HT-29 (cell line): ENCODE data around the gene CMSS1. TPM values are rescaled to one million over a fixed set of nuclear protein-coding genes. Genes with fewer than 3 reads are reported as not detected.

Source experiments
- DNase-seq: peaks from one replicate; pipeline ENCODE4 v3.0.0-alpha.2; 2015; ENCODE audit warnings: low spot score
- total RNA-seq: library from RNA; depleted of rRNA; stranded (reverse); fragments of >200 nt; shearing (Covaris generic); gene quantifications from 2 replicates; pipeline ENCODE4 v1.2.3, GENCODE V29; 2014

Gene CMSS1
- total RNA-seq, 1 experiment from 2014 or later, result 18.3 TPM

- no peak for DNase-seq
Measured at GRCh38 chr3:100173961-100174360, 356.3 kb downstream of the CMSS1 start.

GRCh38 chr3:100175637-100176280 is 358.1 kb downstream of the CMSS1 start:
- DNase-seq, result no peak

- no peak for DNase-seq
Measured at GRCh38 chr3:100179692-100180349, 362.2 kb downstream of the CMSS1 start.

GRCh38 chr3:100183608-100184125 is 366.0 kb downstream of the CMSS1 start:
- no peak for DNase-seq

GRCh38 chr3:100184948-100185570 is 367.4 kb downstream of the CMSS1 start:
- no peak for DNase-seq

GRCh38 chr3:100185847-100186246 is 368.2 kb downstream of the CMSS1 start:
- no peak for DNase-seq

- no peak for DNase-seq
Measured at GRCh38 chr3:100189444-100189964, 371.8 kb downstream of the CMSS1 start.

GRCh38 chr3:100195375-100195774 is 377.7 kb downstream of the CMSS1 start:
- no peak for DNase-seq

- DNase-seq, result no peak
Measured at GRCh38 chr3:100197876-100198275, 380.2 kb downstream of the CMSS1 start.

- no peak for DNase-seq
Measured at GRCh38 chr3:100198579-100199269, 381.1 kb downstream of the CMSS1 start.

GRCh38 chr3:100205171-100205570 is 387.5 kb downstream of the CMSS1 start:
- DNase-seq, result no peak

- DNase-seq, result no peak
Measured at GRCh38 chr3:100206687-100207086, 389.0 kb downstream of the CMSS1 start.

- DNase-seq, result no peak
Measured at GRCh38 chr3:100207886-100208285, 390.2 kb downstream of the CMSS1 start.

- no peak for DNase-seq
Measured at GRCh38 chr3:100209169-100209568, 391.5 kb downstream of the CMSS1 start.

- no peak for DNase-seq
Measured at GRCh38 chr3:100209948-100210771, 392.5 kb downstream of the CMSS1 start.

GRCh38 chr3:100210772-100211135 is 393.1 kb downstream of the CMSS1 start:
- DNase-seq, result no peak

- DNase-seq, result no peak
Measured at GRCh38 chr3:100213891-100214573, 396.4 kb downstream of the CMSS1 start.

GRCh38 chr3:100214574-100214964 is 396.9 kb downstream of the CMSS1 start:
- DNase-seq, result no peak

GRCh38 chr3:100216713-100217112 is 399.1 kb downstream of the CMSS1 start:
- no peak for DNase-seq

- DNase-seq, result no peak
Measured at GRCh38 chr3:100221159-100221558, 403.5 kb downstream of the CMSS1 start.
